SJSA1 (cell line): ENCODE results near the gene RNF123. TPM values are rescaled to one million over a fixed set of nuclear protein-coding genes. Genes with fewer than 3 reads are reported as not detected.

ENCODE experiments used
- DNase-seq, 2 experiments: peaks; one replicate each; pipeline ENCODE4 v3.0.0-alpha.2; 2015 to 2020; ENCODE audit warnings: low spot score in 2 of 2, low read depth in 1 of 2
- H3K27ac ChIP-seq: fragments of 250-450 bp; sonication (Bioruptor Pico); 2 replicates; pipeline ENCODE4 v1.5.1; 2020; ENCODE audit warnings: mild to moderate bottlenecking, moderate library complexity
- H3K27me3 ChIP-seq: fragments of 250-450 bp; sonication (Bioruptor Pico); replicated peaks from 2 replicates; pipeline ENCODE4 v1.5.1; 2020; ENCODE audit warnings: mild to moderate bottlenecking, moderate library complexity
- H3K36me3 ChIP-seq: fragments of 250-450 bp; sonication (Bioruptor Pico); 2 replicates; pipeline ENCODE4 v1.5.1; 2020; ENCODE audit warnings: mild to moderate bottlenecking
- H3K4me1 ChIP-seq: fragments of 250-450 bp; sonication (Bioruptor Pico); replicated peaks from 2 replicates; pipeline ENCODE4 v1.6.1; 2021; ENCODE audit warnings: mild to moderate bottlenecking
- H3K4me3 ChIP-seq: fragments of 250-450 bp; sonication (Bioruptor Pico); 2 replicates; pipeline ENCODE4 v1.5.1; 2020; ENCODE audit warnings: mild to moderate bottlenecking
- H3K9me3 ChIP-seq: fragments of 250-450 bp; sonication (Bioruptor Pico); replicated peaks from 2 replicates; pipeline ENCODE4 v1.5.1; 2020; ENCODE audit warnings: mild to moderate bottlenecking
- total RNA-seq: library from RNA; depleted of rRNA; stranded (reverse); fragments of >200 nt; shearing (Covaris generic); gene quantifications from 2 replicates; pipeline ENCODE4 v1.2.3, GENCODE V29; 2014

Gene RNF123
- total RNA-seq, 1 experiment from 2014 or later = 17.1 TPM

DNA sequence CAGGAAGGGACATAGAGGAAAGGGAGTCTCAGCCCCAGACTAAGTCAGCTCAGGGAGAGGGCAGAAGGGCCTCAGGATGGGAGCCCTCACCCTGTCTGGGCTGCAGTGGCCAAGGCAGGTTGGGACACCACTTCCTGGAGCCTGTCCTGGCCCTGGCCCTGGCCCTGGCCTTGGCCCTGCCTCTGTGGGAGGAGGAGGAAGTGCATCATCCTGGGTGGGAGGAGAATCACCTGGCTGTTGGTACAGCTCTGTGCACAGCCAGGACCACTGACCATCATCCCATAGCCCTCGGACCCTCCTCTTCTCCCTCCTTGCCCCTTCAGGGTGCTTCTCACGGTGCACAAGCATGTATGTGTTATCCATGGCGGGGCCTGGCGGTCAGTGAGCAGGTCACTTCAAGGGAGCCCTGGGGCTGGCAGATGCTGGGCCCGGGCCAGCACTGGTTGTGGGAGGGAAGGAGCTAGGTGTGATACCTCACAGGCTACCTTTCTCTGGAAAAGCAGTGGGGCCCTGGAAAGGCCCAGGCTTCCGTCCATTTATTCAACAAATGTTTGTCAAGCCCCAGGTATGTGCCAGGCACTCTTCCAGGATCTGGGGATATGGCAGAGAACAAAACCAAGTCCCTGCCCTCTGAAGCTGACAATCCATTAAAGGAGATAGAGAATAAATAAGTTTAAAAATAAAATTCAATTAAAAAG lies 23.4 kb upstream of the RNF123 start:
- no peaks in the 10 kb centered on the region for H3K27me3 ChIP-seq
- no peak overlapping the region for H3K4me3 ChIP-seq
- no peak overlapping the region for H3K27ac ChIP-seq
- no peak for DNase-seq
- H3K9me3 ChIP-seq = no peaks in the 10 kb centered on the region
- peaks cover 11% of the 10 kb centered on the region for H3K4me1 ChIP-seq
- no peaks in the 10 kb centered on the region for H3K36me3 ChIP-seq

DNA sequence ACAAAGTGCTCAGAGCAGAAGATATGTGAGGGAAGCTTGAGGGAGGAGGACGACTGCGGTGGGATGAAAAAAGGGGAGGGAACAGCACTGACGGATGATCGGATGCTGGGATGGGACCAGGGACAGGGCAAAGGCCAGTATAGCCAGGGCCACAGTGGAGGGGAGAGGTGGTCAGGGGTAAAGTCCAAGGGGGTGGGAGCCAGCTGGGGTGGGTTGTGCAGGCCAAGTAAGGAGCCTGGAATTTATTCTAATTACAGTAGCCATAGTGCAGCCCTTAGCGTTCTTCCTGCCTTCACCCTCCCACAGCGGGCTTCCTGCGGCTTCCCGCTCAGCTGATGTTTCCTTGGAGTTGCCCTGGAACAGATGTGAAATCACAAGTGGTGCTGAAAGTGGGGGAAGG lies 22.8 kb upstream of the RNF123 start:
- Histone ChIP-seq H3K4me3 (no peak overlapping the region), H3K36me3 (no peaks in the 10 kb centered on the region), H3K4me1 (peaks cover 11% of the 10 kb centered on the region), H3K27me3 (no peaks in the 10 kb centered on the region), H3K9me3 (no peaks in the 10 kb centered on the region), H3K27ac (no peak overlapping the region)
- DNase-seq = no peak

DNA sequence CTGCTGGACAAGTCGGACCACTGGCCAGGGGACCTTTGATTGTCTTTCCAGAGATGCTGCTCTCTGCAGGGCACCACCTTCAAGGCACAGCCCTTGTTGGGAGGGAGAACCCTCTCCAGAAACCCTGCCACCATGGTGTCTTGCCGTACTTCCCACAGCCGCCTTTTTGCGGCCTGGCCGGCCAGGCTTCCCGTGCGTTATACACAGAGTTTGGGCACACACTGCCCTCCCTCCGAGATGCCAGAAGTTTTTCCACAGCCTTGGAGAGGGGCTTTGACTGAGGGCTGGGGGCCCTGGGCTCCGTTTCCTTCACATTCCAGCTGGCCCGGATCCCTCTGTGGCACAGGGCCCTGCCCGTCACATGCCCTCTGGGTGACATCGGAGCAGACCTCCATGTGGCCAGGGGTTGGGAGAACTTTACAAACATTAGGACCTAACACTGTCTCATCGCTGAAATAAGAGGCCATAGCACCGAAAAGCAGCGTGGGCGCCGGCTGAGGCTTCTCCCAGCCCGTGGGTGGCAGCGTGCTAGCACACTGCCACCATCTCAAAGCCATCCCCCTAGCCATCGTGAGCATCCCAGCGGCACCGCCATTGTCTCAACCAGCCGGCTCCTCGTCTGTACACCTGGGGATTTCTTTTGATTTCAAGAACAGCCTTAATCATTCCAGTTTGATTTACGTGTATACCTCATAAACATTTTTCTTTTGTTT lies 21.5 kb upstream of the RNF123 start:
- no peak overlapping the region for H3K27ac ChIP-seq
- H3K27me3 ChIP-seq = no peaks in the 10 kb centered on the region
- DNase-seq = no peak
- H3K4me3 ChIP-seq = no peak overlapping the region
- H3K4me1 ChIP-seq = peaks cover 11% of the 10 kb centered on the region
- H3K36me3 ChIP-seq = no peaks in the 10 kb centered on the region
- H3K9me3 ChIP-seq = no peaks in the 10 kb centered on the region

DNA sequence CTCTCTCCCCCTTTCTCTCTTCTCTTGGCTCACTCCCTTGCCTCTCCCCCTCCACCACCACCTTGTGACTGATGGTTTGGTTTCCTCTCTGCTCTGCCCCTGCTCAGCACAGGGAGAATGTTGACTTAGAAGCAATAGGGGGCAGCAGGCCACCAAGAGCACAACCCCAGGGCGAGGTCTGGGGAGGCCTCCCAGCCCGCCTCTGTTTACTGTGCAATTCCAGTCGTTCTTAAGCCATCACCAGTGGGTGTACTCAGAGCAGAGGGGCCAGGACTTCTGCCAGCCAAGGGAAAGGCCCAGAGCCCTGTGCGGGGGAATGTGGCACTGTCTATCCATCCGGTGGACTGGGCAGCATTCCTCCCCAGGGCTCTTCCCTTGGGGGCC lies 21.0 kb upstream of the RNF123 start:
- no peaks in the 10 kb centered on the region for H3K36me3 ChIP-seq
- H3K4me3 ChIP-seq = no peak overlapping the region
- H3K9me3 ChIP-seq = no peaks in the 10 kb centered on the region
- DNase-seq = peak in 1 of 2 experiments; percentile 9
- no peak overlapping the region for H3K27ac ChIP-seq
- H3K27me3 ChIP-seq = no peaks in the 10 kb centered on the region
- peaks cover 15% of the 10 kb centered on the region for H3K4me1 ChIP-seq

DNA sequence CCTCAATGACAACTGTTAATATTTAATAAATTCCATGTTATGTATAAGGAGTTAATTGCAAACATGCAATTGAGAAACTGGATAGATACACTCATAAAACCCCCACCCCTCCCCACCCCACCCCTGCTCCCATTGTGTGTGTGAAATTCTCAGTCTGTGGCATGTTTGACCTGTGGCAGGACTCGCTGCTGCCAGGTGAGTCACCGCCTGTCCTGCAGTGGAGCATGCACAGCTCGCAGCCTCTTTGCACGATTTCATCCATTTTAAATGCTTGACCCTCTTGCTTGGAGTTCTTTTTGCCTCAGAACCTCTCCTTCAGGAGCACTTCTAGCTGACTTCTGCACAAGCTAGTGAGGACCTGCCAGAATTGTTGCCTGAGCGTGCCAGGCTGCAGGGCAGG lies 20.5 kb upstream of the RNF123 start:
- DNase-seq = no peak
- H3K36me3 ChIP-seq = no peaks in the 10 kb centered on the region
- peaks cover 17% of the 10 kb centered on the region for H3K4me1 ChIP-seq

DNA sequence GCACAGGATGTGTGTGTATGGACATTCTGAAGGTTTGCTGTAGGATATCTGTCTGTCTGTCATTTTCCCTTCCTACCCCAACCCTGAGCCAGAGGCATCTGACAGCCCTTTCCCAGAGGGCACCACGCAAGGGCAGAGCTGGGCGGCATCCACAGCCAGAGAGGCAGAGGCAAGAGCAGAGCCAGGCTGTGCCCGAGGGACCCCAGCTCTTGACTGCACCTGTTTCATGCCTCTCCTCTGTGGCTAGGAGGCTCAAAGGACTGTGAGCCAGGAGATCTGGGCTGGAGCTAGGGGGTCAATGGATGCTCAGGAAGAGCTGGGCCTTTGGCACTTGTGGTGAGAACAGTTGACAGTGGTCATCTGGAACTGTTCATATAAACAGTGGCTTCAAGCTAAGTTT lies 20.0 kb upstream of the RNF123 start:
- no peak for DNase-seq
- H3K9me3 ChIP-seq = no peaks in the 10 kb centered on the region
- H3K4me1 ChIP-seq = peaks cover 17% of the 10 kb centered on the region
- H3K27ac ChIP-seq = no peak overlapping the region
- no peak overlapping the region for H3K4me3 ChIP-seq
- H3K27me3 ChIP-seq = no peaks in the 10 kb centered on the region
- H3K36me3 ChIP-seq = no peaks in the 10 kb centered on the region

More for the DNA sequence above, 20.5 kb upstream of the RNF123 start:
- Histone ChIP-seq H3K27ac (no peak overlapping the region), H3K4me3 (no peak overlapping the region), H3K9me3 (no peaks in the 10 kb centered on the region), H3K27me3 (no peaks in the 10 kb centered on the region)

DNA sequence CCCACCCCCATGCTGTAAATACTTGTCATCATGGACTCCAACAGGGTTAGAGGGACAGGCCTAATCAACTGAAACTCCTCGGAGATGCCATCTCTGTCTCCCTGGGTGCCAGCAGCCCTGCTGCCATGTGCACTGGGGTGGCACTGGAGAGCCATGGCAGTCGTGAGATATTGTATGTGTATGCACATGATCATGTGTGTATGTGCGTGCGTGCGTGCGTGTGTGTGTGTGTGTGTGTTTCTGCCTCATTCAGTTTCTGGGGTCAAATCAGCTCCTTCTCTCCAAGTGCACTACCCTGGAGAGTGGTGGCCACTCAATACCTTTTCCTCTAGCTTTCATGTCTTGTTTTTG lies 18.4 kb upstream of the RNF123 start:
- no peak overlapping the region for H3K27ac ChIP-seq
- H3K4me3 ChIP-seq = no peak overlapping the region
- peaks cover 24% of the 10 kb centered on the region for H3K4me1 ChIP-seq
- no peaks in the 10 kb centered on the region for H3K9me3 ChIP-seq
- H3K27me3 ChIP-seq = no peaks in the 10 kb centered on the region
- H3K36me3 ChIP-seq = peaks cover 12% of the 10 kb centered on the region
- DNase-seq = no peak

DNA sequence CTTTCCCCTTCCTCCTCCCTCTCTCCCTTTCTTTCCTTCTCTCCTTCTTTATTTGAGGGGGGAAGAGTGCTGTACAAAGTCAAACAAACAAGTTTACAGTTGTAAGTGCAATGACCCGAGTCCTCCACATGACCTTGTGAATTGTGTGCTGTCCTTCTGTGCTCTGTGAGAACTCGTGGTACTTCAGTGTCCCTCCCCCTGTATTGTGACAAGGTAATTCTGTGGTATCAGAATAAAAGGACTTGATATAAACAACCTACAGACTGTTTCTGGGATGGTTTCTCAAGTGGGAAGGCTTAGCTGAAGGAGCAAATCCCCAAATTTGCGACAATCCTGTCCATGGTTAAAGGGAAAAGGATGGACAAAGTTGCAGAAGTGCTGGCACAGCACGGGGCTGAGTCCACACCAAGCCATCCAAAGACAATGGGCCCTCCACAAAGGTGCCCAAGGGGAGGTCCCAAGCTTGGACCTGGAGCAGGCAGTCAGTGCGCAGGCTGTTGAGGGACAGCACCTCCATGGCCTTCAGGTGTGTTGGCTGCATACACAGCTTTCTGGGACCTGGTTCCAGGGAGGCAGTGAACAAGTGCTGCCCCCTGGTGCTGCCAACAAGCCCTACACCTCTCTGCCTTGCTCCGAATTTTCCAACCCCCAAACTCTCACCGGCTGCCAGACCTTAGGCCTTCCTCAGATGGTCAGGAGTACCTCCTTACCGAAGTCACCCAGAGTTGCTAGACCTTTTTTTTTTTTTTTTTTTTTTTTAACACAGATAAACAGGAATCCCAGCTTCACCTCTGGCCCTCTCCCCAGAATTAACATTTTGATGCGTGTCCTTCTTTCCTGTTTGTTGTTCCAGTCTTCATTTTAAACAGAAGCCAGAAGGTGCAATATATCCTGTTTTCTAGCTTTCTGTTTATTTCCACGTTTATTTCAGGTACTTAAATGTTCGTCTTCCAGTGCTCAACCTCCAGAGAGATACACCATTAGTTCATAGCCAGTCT lies 17.8 kb upstream of the RNF123 start:
- DNase-seq = peak; percentile 46 to 55
- Histone ChIP-seq H3K36me3 (peaks cover 19% of the 10 kb centered on the region), H3K4me3 (no peak overlapping the region), H3K27me3 (no peaks in the 10 kb centered on the region), H3K4me1 (peaks cover 24% of the 10 kb centered on the region), H3K9me3 (no peaks in the 10 kb centered on the region), H3K27ac (no peak overlapping the region)

DNA sequence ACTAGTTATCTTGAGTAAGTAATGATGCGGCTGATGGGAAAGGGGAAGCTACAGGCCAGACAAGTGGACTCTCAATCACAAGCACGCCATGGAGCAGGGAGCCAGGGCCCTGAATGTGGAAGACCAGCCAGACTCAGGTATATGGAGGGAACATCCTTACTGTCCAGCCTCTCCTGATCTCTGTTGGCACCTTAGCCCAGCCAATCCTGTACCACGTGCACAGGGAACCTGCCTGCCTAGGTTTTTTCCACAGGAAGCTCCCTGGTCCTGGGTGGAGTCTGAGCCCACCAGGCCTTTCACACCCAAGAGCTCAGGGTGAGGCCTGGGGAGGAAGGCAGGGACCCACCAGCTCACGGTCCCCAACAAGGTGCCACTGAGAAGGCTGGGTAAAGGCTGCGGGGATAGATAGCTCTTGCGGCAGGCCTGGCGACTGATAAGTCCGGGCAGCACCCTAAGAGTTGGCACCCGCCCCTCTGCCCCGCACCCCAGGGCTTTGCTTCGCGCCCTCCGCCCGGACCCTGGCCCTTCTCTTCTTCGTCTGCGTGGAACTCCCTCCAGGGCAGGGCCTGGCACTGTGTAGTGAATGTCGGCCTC lies 16.1 kb upstream of the RNF123 start:
- H3K9me3 ChIP-seq = no peaks in the 10 kb centered on the region
- no peak for DNase-seq
- H3K27ac ChIP-seq = peak overlapping the region; percentile 98
- H3K4me3 ChIP-seq = peak overlapping the region; percentile 75
- H3K36me3 ChIP-seq = peaks cover 35% of the 10 kb centered on the region
- no peaks in the 10 kb centered on the region for H3K27me3 ChIP-seq
- peaks cover 22% of the 10 kb centered on the region for H3K4me1 ChIP-seq

DNA sequence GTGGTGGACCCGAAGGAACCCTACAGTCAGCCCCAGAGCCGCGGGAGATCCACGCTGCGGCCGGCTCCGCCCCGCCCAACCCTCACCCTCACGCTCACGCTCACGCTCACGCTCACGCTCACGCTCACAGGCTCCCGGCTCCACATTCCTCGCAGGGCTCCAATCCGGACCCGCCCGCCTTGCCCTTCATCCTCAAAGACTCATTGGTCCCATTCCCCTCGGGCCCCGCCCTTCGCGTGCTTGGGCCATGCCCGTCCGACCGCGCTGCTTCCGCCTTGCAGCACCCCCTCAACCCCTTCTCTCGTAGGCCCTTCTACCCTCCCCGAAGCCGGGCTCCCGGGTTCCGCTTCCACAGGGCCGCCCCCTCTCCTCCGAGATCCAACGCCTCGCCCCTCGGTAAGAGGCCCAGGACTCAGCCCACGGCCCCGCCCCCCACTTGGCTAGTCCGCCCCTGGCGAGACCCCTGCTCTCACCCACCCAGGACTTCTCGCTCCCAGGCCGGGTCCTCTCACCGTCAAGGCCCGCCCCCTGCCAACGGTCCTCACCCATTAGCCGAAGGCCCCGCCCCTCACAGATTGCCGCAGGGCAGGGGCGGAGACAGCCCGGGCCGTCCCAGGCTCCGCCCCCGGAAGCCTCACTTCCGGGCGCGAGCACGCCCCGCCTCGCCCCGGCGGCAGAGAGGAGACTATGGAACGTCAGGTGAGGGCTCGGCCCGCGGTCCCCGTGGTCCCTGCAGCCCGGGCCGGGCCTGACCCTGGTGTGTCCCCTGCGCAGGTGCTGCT lies 15.5 kb upstream of the RNF123 start, which contains the start of gene APEH:
APEH (plus strand) TSS at position 637 of the 782 bp plus-strand sequence; CDS start at position 688, 51 bp downstream.
- Histone ChIP-seq H3K27me3 (no peaks in the 10 kb centered on the region), H3K9me3 (no peaks in the 10 kb centered on the region), H3K36me3 (peaks cover 42% of the 10 kb centered on the region), H3K4me1 (peaks cover 17% of the 10 kb centered on the region), H3K27ac (peak within 1 kb of the TSS; percentile 98), H3K4me3 (peak within 1 kb of the TSS; percentile 75)
- peak; percentile 94 to 98 for DNase-seq

DNA sequence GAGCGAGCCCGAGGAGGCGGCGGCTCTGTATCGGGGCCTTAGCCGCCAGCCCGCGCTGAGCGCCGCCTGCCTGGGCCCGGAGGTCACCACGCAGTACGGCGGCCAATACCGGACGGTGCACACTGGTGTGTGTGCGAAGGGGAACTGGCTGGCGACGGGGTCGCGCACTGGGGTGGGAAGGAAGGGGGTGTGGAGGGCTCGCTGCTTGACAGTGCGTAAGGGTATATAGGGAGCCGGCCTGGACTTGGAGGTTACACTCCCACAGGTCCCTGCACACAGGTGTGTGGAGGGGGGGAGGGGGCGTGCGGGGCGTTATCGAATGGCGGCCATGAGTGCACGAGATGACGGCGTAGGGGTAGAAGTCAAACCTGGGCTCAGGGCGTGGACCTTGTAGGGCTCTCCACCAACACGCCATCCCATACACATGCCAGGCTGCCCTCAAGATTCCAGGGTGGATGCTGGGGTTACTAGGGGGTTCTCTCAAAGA lies 14.8 kb upstream of the RNF123 start:
- Histone ChIP-seq H3K9me3 (no peaks in the 10 kb centered on the region), H3K27me3 (no peaks in the 10 kb centered on the region), H3K36me3 (peaks cover 48% of the 10 kb centered on the region), H3K4me1 (peaks cover 13% of the 10 kb centered on the region), H3K27ac (peak overlapping the region; percentile 98), H3K4me3 (peak overlapping the region; percentile 75)
- DNase-seq = no peak

DNA sequence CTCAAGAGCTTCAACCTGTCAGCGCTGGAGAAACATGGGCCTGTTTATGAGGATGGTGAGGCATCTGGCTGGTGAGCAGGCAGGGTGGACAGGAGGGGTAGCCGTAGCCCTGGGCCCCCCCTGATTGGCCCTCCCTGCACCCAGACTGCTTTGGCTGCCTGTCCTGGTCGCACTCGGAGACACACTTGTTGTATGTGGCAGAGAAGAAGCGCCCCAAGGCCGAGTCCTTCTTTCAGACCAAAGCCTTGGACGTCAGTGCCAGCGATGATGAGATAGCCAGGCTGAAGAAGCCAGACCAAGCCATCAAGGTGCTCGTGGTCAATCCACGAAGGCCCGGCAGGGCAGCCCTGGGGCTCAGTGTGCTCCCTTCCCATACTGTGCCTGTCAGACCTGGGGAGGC lies 13.4 kb upstream of the RNF123 start:
- Histone ChIP-seq H3K9me3 (no peaks in the 10 kb centered on the region), H3K4me1 (peaks cover 13% of the 10 kb centered on the region), H3K27ac (no peak overlapping the region), H3K27me3 (no peaks in the 10 kb centered on the region), H3K4me3 (no peak overlapping the region), H3K36me3 (peaks cover 62% of the 10 kb centered on the region)
- DNase-seq = no peak
